H9 (cell line): Measurements from ENCODE around the gene IFI44L. TPM values are rescaled to one million over a fixed set of nuclear protein-coding genes. Genes with fewer than 3 reads are reported as not detected.

Experiments used
- DNase-seq: peaks from one replicate; pipeline ENCODE4 v3.0.0-alpha.2; 2017
- H2AFZ ChIP-seq: one replicate; pipeline ENCODE4 v1.6.1; 2013; ENCODE audit warnings: mild to moderate bottlenecking, low read length, control low read depth, moderate library complexity
- H2AK5ac ChIP-seq: 2 replicates; pipeline ENCODE4 v1.6.1; 2013; ENCODE audit warnings: low read length, control low read depth, mixed read lengths; ENCODE audit not compliant: insufficient read length
- H2BK120ac ChIP-seq: one replicate; pipeline ENCODE4 v1.6.1; 2013; ENCODE audit warnings: low read depth, mild to moderate bottlenecking, low read length, control low read depth, inconsistent platforms; ENCODE audit not compliant: poor library complexity, severe bottlenecking
- H2BK12ac ChIP-seq: 2 replicates; pipeline ENCODE4 v1.6.1; 2013; ENCODE audit warnings: low read length, control low read depth, mixed read lengths, low read depth; ENCODE audit not compliant: insufficient read length
- H2BK15ac ChIP-seq: 2 replicates; pipeline ENCODE4 v1.6.1; 2013; ENCODE audit warnings: low read depth, low read length, control low read depth
- H2BK20ac ChIP-seq: one replicate; pipeline ENCODE4 v1.6.1; 2013; ENCODE audit warnings: low read depth, mild to moderate bottlenecking, low read length, control low read depth, inconsistent platforms; ENCODE audit not compliant: poor library complexity, severe bottlenecking
- H2BK5ac ChIP-seq: 2 replicates; pipeline ENCODE4 v1.6.1; 2013; ENCODE audit warnings: low read length, control low read depth, mixed read lengths; ENCODE audit not compliant: insufficient read length
- H3K14ac ChIP-seq: 2 replicates; pipeline ENCODE4 v1.6.1; 2013; ENCODE audit warnings: low read length, control low read depth; ENCODE audit not compliant: insufficient read depth
- H3K18ac ChIP-seq: 2 replicates; pipeline ENCODE4 v1.6.1; 2013; ENCODE audit warnings: low read depth, mild to moderate bottlenecking, mixed read lengths, low read length, control low read depth; ENCODE audit not compliant: insufficient read length
- H3K23ac ChIP-seq: 2 replicates; pipeline ENCODE4 v1.6.1; 2013; ENCODE audit warnings: low read length, control low read depth, mixed read lengths, low read depth; ENCODE audit not compliant: insufficient read length
- H3K23me2 ChIP-seq: 2 replicates; pipeline ENCODE4 v1.6.1; 2013; ENCODE audit warnings: low read depth, mild to moderate bottlenecking, mixed read lengths, low read length, control low read depth; ENCODE audit not compliant: insufficient read length, poor library complexity, severe bottlenecking
- H3K27ac ChIP-seq: 2 replicates; pipeline ENCODE4 v1.5.1; 2013; ENCODE audit warnings: low read length, control low read depth, mixed read lengths, low read depth; ENCODE audit not compliant: insufficient read length
- H3K27me3 ChIP-seq: 2 replicates; pipeline ENCODE4 v1.6.1; 2013; ENCODE audit warnings: low read length, control low read depth, inconsistent platforms; ENCODE audit not compliant: insufficient read depth
- H3K4ac ChIP-seq: 2 replicates; pipeline ENCODE4 v1.6.1; 2013; ENCODE audit warnings: low read depth, mild to moderate bottlenecking, control low read depth, inconsistent platforms, low read length, moderate library complexity
- H3K4me1 ChIP-seq: 2 replicates; pipeline ENCODE4 v1.6.1; 2013; ENCODE audit warnings: low read length, control low read depth, inconsistent platforms; ENCODE audit not compliant: insufficient read depth
- H3K4me2 ChIP-seq: 2 replicates; pipeline ENCODE4 v1.6.1; 2013; ENCODE audit warnings: low read length, control low read depth, mixed read lengths; ENCODE audit not compliant: insufficient read length, insufficient read depth
- H3K56ac ChIP-seq: 2 replicates; pipeline ENCODE4 v1.6.1; 2013; ENCODE audit warnings: low read depth, mild to moderate bottlenecking, mixed read lengths, low read length, control low read depth; ENCODE audit not compliant: insufficient read length
- H3K79me1 ChIP-seq: 2 replicates; pipeline ENCODE4 v1.6.1; 2013; ENCODE audit warnings: low read depth, mild to moderate bottlenecking, moderate library complexity, low read length, control low read depth, inconsistent platforms; ENCODE audit not compliant: insufficient read depth, poor library complexity, severe bottlenecking
- H3K79me2 ChIP-seq: 2 replicates; pipeline ENCODE4 v1.6.1; 2013; ENCODE audit warnings: low read length, control low read depth, inconsistent platforms; ENCODE audit not compliant: insufficient read depth
- H3K9ac ChIP-seq: 2 replicates; pipeline ENCODE4 v1.6.1; 2013; ENCODE audit warnings: low read length, control low read depth, mixed read lengths; ENCODE audit not compliant: insufficient read length; ENCODE audit errors: extremely low read depth
- H3K9me3 ChIP-seq: one replicate; pipeline ENCODE4 v1.6.1; 2013; ENCODE audit warnings: low read depth, low read length, inconsistent platforms; ENCODE audit not compliant: control insufficient read depth
- H3T11ph ChIP-seq: one replicate; pipeline ENCODE4 v1.6.1; 2013; ENCODE audit warnings: mild to moderate bottlenecking, low read length, control low read depth, inconsistent platforms
- H4K20me1 ChIP-seq: one replicate; pipeline ENCODE4 v1.6.1; 2013; ENCODE audit not compliant: control insufficient read depth, insufficient read length, insufficient read depth
- H4K5ac ChIP-seq: 2 replicates; pipeline ENCODE4 v1.6.1; 2013; ENCODE audit warnings: low read depth, mild to moderate bottlenecking, mixed read lengths, low read length, control low read depth; ENCODE audit not compliant: insufficient read length
- H4K8ac ChIP-seq: replicated peaks from 2 replicates; pipeline ENCODE4 v1.6.1; 2013; ENCODE audit warnings: low read length, control low read depth, mixed read lengths, low read depth; ENCODE audit not compliant: insufficient read length
- H4K91ac ChIP-seq: 2 replicates; pipeline ENCODE4 v1.6.1; 2013; ENCODE audit warnings: low read depth, mild to moderate bottlenecking, moderate library complexity, mixed read lengths, low read length, control low read depth; ENCODE audit not compliant: insufficient read length
- H3K27ac Mint-ChIP-seq, 3 experiments: 2 replicates in 2 of 3; 3 replicates in 1 of 3; pipeline ENCODE4 v1.8.0; 2020 to 2021; ENCODE audit warnings: mixed read lengths in 3 of 3, mild to moderate bottlenecking in 1 of 3, moderate library complexity in 1 of 3
- H3K27me3 Mint-ChIP-seq: 2 replicates; pipeline ENCODE4 v1.8.0; 2021; ENCODE audit warnings: low read depth, mild to moderate bottlenecking, moderate library complexity, mixed read lengths
- H3K36me3 Mint-ChIP-seq, 3 experiments: 2 replicates in 2 of 3; 3 replicates in 1 of 3; pipeline ENCODE4 v1.8.0; 2020 to 2021; ENCODE audit warnings: low read depth in 3 of 3, mixed read lengths in 3 of 3; ENCODE audit not compliant: insufficient read depth in 1 of 3
- H3K4me1 Mint-ChIP-seq, 2 experiments: 2 replicates each; pipeline ENCODE4 v1.8.0; 2020; ENCODE audit warnings: mixed read lengths in 2 of 2
- H3K4me3 Mint-ChIP-seq, 2 experiments: 2 replicates in 1 of 2; 3 replicates in 1 of 2; pipeline ENCODE4 v1.8.0; 2020 to 2021; ENCODE audit warnings: mild to moderate bottlenecking in 2 of 2, mixed read lengths in 2 of 2, moderate library complexity in 1 of 2
- H3K9me3 Mint-ChIP-seq, 2 experiments: 2 replicates in 1 of 2; 3 replicates in 1 of 2; pipeline ENCODE4 v1.8.0; 2020; ENCODE audit warnings: mild to moderate bottlenecking in 2 of 2, mixed read lengths in 2 of 2, moderate library complexity in 1 of 2
- WGBS: extraction: QIAGEN DNeasy Blood & Tissue Kit; methylation state at CpG from one replicate; pipeline ENCODE4 v1.1.7; 2013; ENCODE audit warnings: missing lambda C conversion rate, low lambda C conversion rate, mixed read lengths; ENCODE audit not compliant: insufficient read length; ENCODE audit errors: extremely low coverage; 5-methylcytosine and 5-hydroxymethylcytosine counted together
- total RNA-seq: library from RNA; stranded (reverse); gene quantifications from 2 replicates; pipeline ENCODE4 v1.2.1, GENCODE V29; 2021
- TF ChIP-seq, protein P1 (sequence below): fragments of 200-600 bp; sonication (generic); conservative IDR thresholded peaks from 3 replicates; pipeline ENCODE4 v1.8.0; 2021; ENCODE audit warnings: antibody characterized with exemption, mild to moderate bottlenecking

Gene IFI44L
- total RNA-seq, 1 experiment from 2014 or later, result not detected

- Histone ChIP-seq H3K9ac (no peak overlapping the region), H3K9me3 (no peaks in the 10 kb centered on the region), H3K4me2 (no peak overlapping the region), H2BK12ac (no peak overlapping the region), H2BK5ac (no peak overlapping the region), H2AFZ (no peak overlapping the region), H4K91ac (no peak overlapping the region), H3K14ac (no peak overlapping the region), H3K4ac (no peak overlapping the region), H3K4me1 (no peaks in the 10 kb centered on the region), H4K8ac (no peak overlapping the region), H2BK20ac (no peak overlapping the region), H3K79me2 (no peaks in the 10 kb centered on the region), H3T11ph (no peak overlapping the region), H2BK120ac (no peak overlapping the region), H2BK15ac (no peak overlapping the region), H2AK5ac (no peak overlapping the region), H3K27ac (no peak overlapping the region), H4K5ac (no peak overlapping the region), H3K18ac (no peak overlapping the region), H3K23me2 (no peaks in the 10 kb centered on the region), H3K27me3 (no peaks in the 10 kb centered on the region), H4K20me1 (no peaks in the 10 kb centered on the region), H3K79me1 (no peaks in the 10 kb centered on the region), H3K23ac (no peak overlapping the region), H3K56ac (no peak overlapping the region)
- Mint-ChIP-seq H3K27ac (no peak overlapping the region), H3K27me3 (peaks cover 37% of the 10 kb centered on the region), H3K9me3 (no peaks in the 10 kb centered on the region), H3K4me3 (no peak overlapping the region), H3K36me3 (no peaks in the 10 kb centered on the region), H3K4me1 (no peaks in the 10 kb centered on the region)
- TF ChIP-seq, protein P1, sequence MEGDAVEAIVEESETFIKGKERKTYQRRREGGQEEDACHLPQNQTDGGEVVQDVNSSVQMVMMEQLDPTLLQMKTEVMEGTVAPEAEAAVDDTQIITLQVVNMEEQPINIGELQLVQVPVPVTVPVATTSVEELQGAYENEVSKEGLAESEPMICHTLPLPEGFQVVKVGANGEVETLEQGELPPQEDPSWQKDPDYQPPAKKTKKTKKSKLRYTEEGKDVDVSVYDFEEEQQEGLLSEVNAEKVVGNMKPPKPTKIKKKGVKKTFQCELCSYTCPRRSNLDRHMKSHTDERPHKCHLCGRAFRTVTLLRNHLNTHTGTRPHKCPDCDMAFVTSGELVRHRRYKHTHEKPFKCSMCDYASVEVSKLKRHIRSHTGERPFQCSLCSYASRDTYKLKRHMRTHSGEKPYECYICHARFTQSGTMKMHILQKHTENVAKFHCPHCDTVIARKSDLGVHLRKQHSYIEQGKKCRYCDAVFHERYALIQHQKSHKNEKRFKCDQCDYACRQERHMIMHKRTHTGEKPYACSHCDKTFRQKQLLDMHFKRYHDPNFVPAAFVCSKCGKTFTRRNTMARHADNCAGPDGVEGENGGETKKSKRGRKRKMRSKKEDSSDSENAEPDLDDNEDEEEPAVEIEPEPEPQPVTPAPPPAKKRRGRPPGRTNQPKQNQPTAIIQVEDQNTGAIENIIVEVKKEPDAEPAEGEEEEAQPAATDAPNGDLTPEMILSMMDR, result no peak
- WGBS, result no CpG with 5 or more reads among the region's 6 CpGs
- no peak for DNase-seq
Measured at GRCh38 chr1:78665809-78666208, 45.6 kb downstream of the IFI44L start.
